ENCODE results near the gene GPR157. TPM values are rescaled to one million over a fixed set of nuclear protein-coding genes. Genes with fewer than 3 reads are reported as not detected.

GPR157 gene
- total and polyA plus RNA-seq, 2 experiments from 2014 or later, result 0.81 to 3.9 TPM

DNA sequence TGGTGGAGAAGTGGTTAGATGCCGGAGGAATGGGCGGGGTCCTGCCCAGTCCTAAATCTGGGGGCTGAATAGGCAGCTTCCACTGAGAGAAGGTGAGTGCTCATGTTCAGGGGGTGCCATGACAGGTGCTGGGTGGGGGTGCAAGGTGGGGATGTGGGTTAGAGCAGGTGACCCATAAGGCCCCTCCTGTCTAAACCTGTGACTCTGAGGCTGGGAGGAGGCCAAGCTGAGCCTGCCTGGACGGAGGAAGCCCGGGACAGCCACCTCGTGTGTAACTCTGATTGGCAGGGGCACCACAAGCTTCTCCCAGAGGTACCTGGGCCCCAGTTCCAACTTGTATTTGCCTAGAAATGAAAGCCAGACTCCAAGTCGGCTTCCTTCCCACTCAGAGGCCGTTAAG, 10.7 kb downstream of the GPR157 start (continued):
- TF ChIP-seq, protein P1, sequence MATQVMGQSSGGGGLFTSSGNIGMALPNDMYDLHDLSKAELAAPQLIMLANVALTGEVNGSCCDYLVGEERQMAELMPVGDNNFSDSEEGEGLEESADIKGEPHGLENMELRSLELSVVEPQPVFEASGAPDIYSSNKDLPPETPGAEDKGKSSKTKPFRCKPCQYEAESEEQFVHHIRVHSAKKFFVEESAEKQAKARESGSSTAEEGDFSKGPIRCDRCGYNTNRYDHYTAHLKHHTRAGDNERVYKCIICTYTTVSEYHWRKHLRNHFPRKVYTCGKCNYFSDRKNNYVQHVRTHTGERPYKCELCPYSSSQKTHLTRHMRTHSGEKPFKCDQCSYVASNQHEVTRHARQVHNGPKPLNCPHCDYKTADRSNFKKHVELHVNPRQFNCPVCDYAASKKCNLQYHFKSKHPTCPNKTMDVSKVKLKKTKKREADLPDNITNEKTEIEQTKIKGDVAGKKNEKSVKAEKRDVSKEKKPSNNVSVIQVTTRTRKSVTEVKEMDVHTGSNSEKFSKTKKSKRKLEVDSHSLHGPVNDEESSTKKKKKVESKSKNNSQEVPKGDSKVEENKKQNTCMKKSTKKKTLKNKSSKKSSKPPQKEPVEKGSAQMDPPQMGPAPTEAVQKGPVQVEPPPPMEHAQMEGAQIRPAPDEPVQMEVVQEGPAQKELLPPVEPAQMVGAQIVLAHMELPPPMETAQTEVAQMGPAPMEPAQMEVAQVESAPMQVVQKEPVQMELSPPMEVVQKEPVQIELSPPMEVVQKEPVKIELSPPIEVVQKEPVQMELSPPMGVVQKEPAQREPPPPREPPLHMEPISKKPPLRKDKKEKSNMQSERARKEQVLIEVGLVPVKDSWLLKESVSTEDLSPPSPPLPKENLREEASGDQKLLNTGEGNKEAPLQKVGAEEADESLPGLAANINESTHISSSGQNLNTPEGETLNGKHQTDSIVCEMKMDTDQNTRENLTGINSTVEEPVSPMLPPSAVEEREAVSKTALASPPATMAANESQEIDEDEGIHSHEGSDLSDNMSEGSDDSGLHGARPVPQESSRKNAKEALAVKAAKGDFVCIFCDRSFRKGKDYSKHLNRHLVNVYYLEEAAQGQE (IDR thresholded peaks at IDR 0.05; ENCODE audit: unreplicated experiment), result no peak

DNA sequence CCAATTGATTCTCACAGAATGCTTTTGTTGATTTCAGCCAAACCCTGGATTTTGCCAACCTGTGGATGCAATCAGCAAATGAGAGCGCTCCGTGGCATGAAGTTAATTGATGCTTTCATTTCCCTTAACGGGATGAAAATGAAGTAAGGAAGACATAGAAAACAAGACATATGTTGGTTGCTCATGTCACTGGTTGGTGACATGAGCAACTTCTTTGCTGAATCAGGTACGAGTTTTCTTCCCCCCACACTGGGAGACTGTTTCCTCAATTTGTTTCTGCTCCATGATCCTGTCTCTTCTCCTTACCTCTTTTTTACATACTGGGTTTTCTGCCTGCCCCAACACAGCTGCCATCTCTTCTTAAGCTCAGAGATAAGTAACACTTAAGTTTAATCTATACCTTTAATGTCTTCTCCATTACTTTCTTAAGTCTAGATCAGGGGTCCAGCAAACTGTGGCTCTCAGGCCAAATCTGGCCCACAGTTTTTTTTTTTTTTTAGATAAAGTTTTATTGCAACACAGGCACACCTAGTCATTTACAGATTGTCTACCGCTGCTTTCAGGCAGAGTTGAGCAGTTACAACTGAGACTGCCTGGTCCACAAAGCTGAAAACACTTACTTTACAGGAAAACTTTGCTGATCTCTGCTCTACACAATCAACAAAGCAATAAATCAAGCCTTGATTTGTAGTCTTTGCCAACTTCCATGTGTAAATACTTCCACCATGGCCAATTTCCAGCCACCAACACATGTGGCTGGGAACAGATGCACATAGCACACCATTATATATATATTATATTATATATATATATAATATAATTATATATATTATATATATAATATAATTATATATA, 13.3 kb downstream of the GPR157 start:
- H3K4me2 ChIP-seq, result no peak overlapping the region
- peaks cover 5% of the 10 kb centered on the region for H3K4me1 Mint-ChIP-seq
- H3K4me1 ChIP-seq (ENCODE audit: insufficient read depth), result no peaks in the 10 kb centered on the region
- H3K4me3 Mint-ChIP-seq, result no peak overlapping the region
- no peak for DNase-seq (ENCODE audit: low spot score)
- peaks cover 13% of the 10 kb centered on the region for H3K27me3 Mint-ChIP-seq (ENCODE audit: insufficient read depth, low read depth, poor library complexity)
- H3K27ac Mint-ChIP-seq, result no peak overlapping the region
- H3K36me3 ChIP-seq (ENCODE audit: insufficient read depth), result no peaks in the 10 kb centered on the region
- H3K27me3 ChIP-seq (ENCODE audit: insufficient read depth), result no peaks in the 10 kb centered on the region
- H3F3A ChIP-seq (replicated peaks; ENCODE audit: low read depth), result no peaks in the 10 kb centered on the region
- H2AFZ ChIP-seq, result no peak overlapping the region
- H3K36me3 Mint-ChIP-seq (ENCODE audit: low read depth), result no peaks in the 10 kb centered on the region
- H3K4me3 ChIP-seq, result no peak overlapping the region
- ATAC-seq, result no peak
- no peaks in the 10 kb centered on the region for H3K9me2 ChIP-seq (ENCODE audit: insufficient read depth)
- no peaks in the 10 kb centered on the region for H3K79me2 ChIP-seq (replicated peaks; ENCODE audit: insufficient read depth)
- no peaks in the 10 kb centered on the region for H3K9me3 Mint-ChIP-seq
- H4K20me1 ChIP-seq (replicated peaks; ENCODE audit: insufficient read depth), result no peaks in the 10 kb centered on the region; the same call in 1 of the 2 replicates
- H3K27ac ChIP-seq (ENCODE audit: low read depth), result no peak overlapping the region
- TF ChIP-seq EZH2phosphoT487 (IDR thresholded peaks at IDR 0.05; ENCODE audit: unreplicated experiment), result no peak
- TF ChIP-seq, protein P1 (IDR thresholded peaks at IDR 0.05; ENCODE audit: unreplicated experiment), result no peak
- no peak for TF ChIP-seq NANOG (IDR thresholded peaks at IDR 0.05; ENCODE audit: borderline replicate concordance)
- no peak for TF ChIP-seq STAT1 (IDR thresholded peaks at IDR 0.05; ENCODE audit: unreplicated experiment)
- TF ChIP-seq EZH2 (IDR thresholded peaks at IDR 0.05; ENCODE audit: low read depth, unreplicated experiment), result no peak
- no peak for TF ChIP-seq CREB1 (CRISPR knock-in tag; IDR thresholded peaks at IDR 0.05; ENCODE audit: low read depth)
- no peak for TF ChIP-seq POLR2AphosphoS5 (IDR thresholded peaks at IDR 0.05; ENCODE audit: low read depth)
- no peak for TF ChIP-seq ZNF114 (CRISPR knock-in tag; IDR thresholded peaks at IDR 0.05)
- no peak for TF ChIP-seq ZNF331 (CRISPR knock-in tag; IDR thresholded peaks at IDR 0.05; ENCODE audit: low read depth)
- TF ChIP-seq, protein P2, sequence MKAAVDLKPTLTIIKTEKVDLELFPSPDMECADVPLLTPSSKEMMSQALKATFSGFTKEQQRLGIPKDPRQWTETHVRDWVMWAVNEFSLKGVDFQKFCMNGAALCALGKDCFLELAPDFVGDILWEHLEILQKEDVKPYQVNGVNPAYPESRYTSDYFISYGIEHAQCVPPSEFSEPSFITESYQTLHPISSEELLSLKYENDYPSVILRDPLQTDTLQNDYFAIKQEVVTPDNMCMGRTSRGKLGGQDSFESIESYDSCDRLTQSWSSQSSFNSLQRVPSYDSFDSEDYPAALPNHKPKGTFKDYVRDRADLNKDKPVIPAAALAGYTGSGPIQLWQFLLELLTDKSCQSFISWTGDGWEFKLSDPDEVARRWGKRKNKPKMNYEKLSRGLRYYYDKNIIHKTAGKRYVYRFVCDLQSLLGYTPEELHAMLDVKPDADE (IDR thresholded peaks at IDR 0.05), result no peak
- no peak for TF ChIP-seq JUNB (IDR thresholded peaks at IDR 0.05; ENCODE audit: unreplicated experiment)
- TF ChIP-seq, protein P3, sequence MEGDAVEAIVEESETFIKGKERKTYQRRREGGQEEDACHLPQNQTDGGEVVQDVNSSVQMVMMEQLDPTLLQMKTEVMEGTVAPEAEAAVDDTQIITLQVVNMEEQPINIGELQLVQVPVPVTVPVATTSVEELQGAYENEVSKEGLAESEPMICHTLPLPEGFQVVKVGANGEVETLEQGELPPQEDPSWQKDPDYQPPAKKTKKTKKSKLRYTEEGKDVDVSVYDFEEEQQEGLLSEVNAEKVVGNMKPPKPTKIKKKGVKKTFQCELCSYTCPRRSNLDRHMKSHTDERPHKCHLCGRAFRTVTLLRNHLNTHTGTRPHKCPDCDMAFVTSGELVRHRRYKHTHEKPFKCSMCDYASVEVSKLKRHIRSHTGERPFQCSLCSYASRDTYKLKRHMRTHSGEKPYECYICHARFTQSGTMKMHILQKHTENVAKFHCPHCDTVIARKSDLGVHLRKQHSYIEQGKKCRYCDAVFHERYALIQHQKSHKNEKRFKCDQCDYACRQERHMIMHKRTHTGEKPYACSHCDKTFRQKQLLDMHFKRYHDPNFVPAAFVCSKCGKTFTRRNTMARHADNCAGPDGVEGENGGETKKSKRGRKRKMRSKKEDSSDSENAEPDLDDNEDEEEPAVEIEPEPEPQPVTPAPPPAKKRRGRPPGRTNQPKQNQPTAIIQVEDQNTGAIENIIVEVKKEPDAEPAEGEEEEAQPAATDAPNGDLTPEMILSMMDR (conservative IDR thresholded peaks at IDR 0.05; ENCODE audit: low read depth in 2 of 2), result no peak
